Measurements from ENCODE around the gene DCDC1.
A peak's percentile ranks its signal among the peaks of the same experiment; 100 is the strongest.

DCDC1 gene

GRCh38 chr11:31414338-31414737, 44.8 kb upstream of the DCDC1 start:
- Histone ChIP-seq H3K4me3 (ENCODE audit: low read depth, low read length) (no peak overlapping the region), H3K36me3 (replicated peaks) (no peaks in the 10 kb centered on the region), H3K27me3 (replicated peaks) (no peaks in the 10 kb centered on the region), H3K27ac (no peak overlapping the region)
- DNase-seq: no peak
- no peak for TF ChIP-seq CTCF (IDR thresholded peaks at IDR 0.05; ENCODE audit: low read depth, low read length, missing control alignments)
- in situ Hi-C loops (cut with HindIII; ENCODE audit: low pct_ligation_motif_present, low sequenced_read_pairs): no loop called here

GRCh38 chr11:31412946-31413345, 43.4 kb upstream of the DCDC1 start:
- in situ Hi-C loops (cut with HindIII; ENCODE audit: low pct_ligation_motif_present, low sequenced_read_pairs): no loop called here
- Histone ChIP-seq H3K27me3 (replicated peaks) (no peaks in the 10 kb centered on the region), H3K4me3 (ENCODE audit: low read depth, low read length) (no peak overlapping the region), H3K36me3 (replicated peaks) (no peaks in the 10 kb centered on the region), H3K27ac (no peak overlapping the region)
- peak; percentile 15 for DNase-seq
- no peak for TF ChIP-seq CTCF (IDR thresholded peaks at IDR 0.05; ENCODE audit: low read depth, low read length, missing control alignments)

- TF ChIP-seq CTCF (IDR thresholded peaks at IDR 0.05; ENCODE audit: low read depth, low read length, missing control alignments): no peak
- no peaks in the 10 kb centered on the region for H3K36me3 ChIP-seq (replicated peaks)
- H3K27ac ChIP-seq: no peak overlapping the region
- in situ Hi-C loops (cut with HindIII; ENCODE audit: low pct_ligation_motif_present, low sequenced_read_pairs): no loop called here
- no peak overlapping the region for H3K4me3 ChIP-seq (ENCODE audit: low read depth, low read length)
- no peak for DNase-seq
- no peaks in the 10 kb centered on the region for H3K27me3 ChIP-seq (replicated peaks)
These were observed 38.7 kb upstream of the DCDC1 start for GRCh38 chr11:31408201-31408600.

- DNase-seq: no peak
- H3K4me3 ChIP-seq (ENCODE audit: low read depth, low read length): no peak overlapping the region
- TF ChIP-seq CTCF (IDR thresholded peaks at IDR 0.05; ENCODE audit: low read depth, low read length, missing control alignments): no peak
- H3K27ac ChIP-seq: no peak overlapping the region
- H3K27me3 ChIP-seq (replicated peaks): no peaks in the 10 kb centered on the region
- no peaks in the 10 kb centered on the region for H3K36me3 ChIP-seq (replicated peaks)
- in situ Hi-C loops (cut with HindIII; ENCODE audit: low pct_ligation_motif_present, low sequenced_read_pairs): no loop called here
These were observed 35.1 kb upstream of the DCDC1 start for GRCh38 chr11:31404614-31405013.

- H3K36me3 ChIP-seq (replicated peaks): no peaks in the 10 kb centered on the region
- no peak overlapping the region for H3K27ac ChIP-seq
- H3K27me3 ChIP-seq (replicated peaks): no peaks in the 10 kb centered on the region
- in situ Hi-C loops (cut with HindIII; ENCODE audit: low pct_ligation_motif_present, low sequenced_read_pairs): no loop called here
- no peak for DNase-seq
- no peak overlapping the region for H3K4me3 ChIP-seq (ENCODE audit: low read depth, low read length)
- peak; percentile 39 for TF ChIP-seq CTCF (IDR thresholded peaks at IDR 0.05; ENCODE audit: low read depth, low read length, missing control alignments)
These were observed 27.8 kb upstream of the DCDC1 start for GRCh38 chr11:31397239-31397834.

- no peaks in the 10 kb centered on the region for H3K36me3 ChIP-seq (replicated peaks)
- in situ Hi-C loops (cut with HindIII; ENCODE audit: low pct_ligation_motif_present, low sequenced_read_pairs): no loop called here
- no peak overlapping the region for H3K27ac ChIP-seq
- no peak overlapping the region for H3K4me3 ChIP-seq (ENCODE audit: low read depth, low read length)
- no peak for DNase-seq
- H3K27me3 ChIP-seq (replicated peaks): no peaks in the 10 kb centered on the region
- no peak for TF ChIP-seq CTCF (IDR thresholded peaks at IDR 0.05; ENCODE audit: low read depth, low read length, missing control alignments)
These were observed 17.8 kb upstream of the DCDC1 start for GRCh38 chr11:31387379-31387778.
